ENCODE results near the gene ZNF695.

Gene ZNF695

GRCh38 chr1:246989901-246990300, 18.0 kb downstream of the ZNF695 start:
- Histone ChIP-seq H3K4me3 (ENCODE audit: insufficient read depth in 1 of 2, low read depth in 1 of 2, low read length in 2 of 2) (peak overlapping the region in 1 of 2 experiments; percentile 49), H2AK5ac (ENCODE audit: low read length, severe bottlenecking) (no peak overlapping the region), H3K79me1 (replicated peaks; ENCODE audit: low read length, poor library complexity, severe bottlenecking) (peaks cover 1% of the 10 kb centered on the region), H3K23ac (ENCODE audit: low read length in 2 of 2) (no peak overlapping the region), H3K9me3 (ENCODE audit: control insufficient read depth, low read length) (peaks cover 81% of the 10 kb centered on the region), H3K18ac (ENCODE audit: low read depth in 1 of 2, low read length in 2 of 2) (no peak overlapping the region), H2AFZ (ENCODE audit: low read depth, low read length) (no peak overlapping the region), H4K8ac (ENCODE audit: low read length) (no peak overlapping the region), H2BK5ac (ENCODE audit: low read depth, low read length, poor library complexity, severe bottlenecking) (no peak overlapping the region), H3K4me1 (ENCODE audit: control insufficient read depth, insufficient read depth, low read depth, low read length) (no peaks in the 10 kb centered on the region), H2BK15ac (ENCODE audit: low read depth, poor library complexity, severe bottlenecking) (no peak overlapping the region), H4K91ac (ENCODE audit: low read length) (no peak overlapping the region), H3K36me3 (ENCODE audit: control insufficient read depth in 1 of 2, insufficient read depth in 2 of 2, low read depth in 1 of 2, low read length in 2 of 2) (peaks cover 0 to 4% of the 10 kb centered on the region in 2 experiments), H3K4me2 (ENCODE audit: low read length, poor library complexity, severe bottlenecking) (no peak overlapping the region), H3K4ac (ENCODE audit: low read depth in 1 of 2, low read length in 2 of 2) (no peak overlapping the region), H3K9ac (ENCODE audit: low read length) (no peak overlapping the region), H3K27ac (ENCODE audit: low read length, poor library complexity, severe bottlenecking) (no peak overlapping the region), H3K14ac (ENCODE audit: low read length in 2 of 2) (no peak overlapping the region), H2BK120ac (ENCODE audit: low read depth, low read length) (no peak overlapping the region), H2BK12ac (ENCODE audit: low read length in 2 of 2) (no peak overlapping the region), H3K27me3 (ENCODE audit: control insufficient read depth in 1 of 2, insufficient read depth in 1 of 2, low read length in 2 of 2) (no peaks in the 10 kb centered on the region)
- 98% methylated on average over 1 of the region's 2 CpGs for WGBS
- no peak for DNase-seq

GRCh38 chr1:246988316-246988715, 19.5 kb downstream of the ZNF695 start:
- Histone ChIP-seq H2BK5ac (ENCODE audit: low read depth, low read length, poor library complexity, severe bottlenecking) (no peak overlapping the region), H3K9ac (ENCODE audit: low read length) (no peak overlapping the region), H2AK5ac (ENCODE audit: low read length, severe bottlenecking) (no peak overlapping the region), H3K36me3 (ENCODE audit: control insufficient read depth in 1 of 2, insufficient read depth in 2 of 2, low read depth in 1 of 2, low read length in 2 of 2) (peaks cover 0 to 6% of the 10 kb centered on the region in 2 experiments), H3K23ac (ENCODE audit: low read length in 2 of 2) (no peak overlapping the region), H3K18ac (ENCODE audit: low read depth in 1 of 2, low read length in 2 of 2) (no peak overlapping the region), H3K27ac (ENCODE audit: low read length, poor library complexity, severe bottlenecking) (no peak overlapping the region), H3K4me1 (ENCODE audit: control insufficient read depth, insufficient read depth, low read depth, low read length) (no peaks in the 10 kb centered on the region), H3K27me3 (ENCODE audit: control insufficient read depth in 1 of 2, insufficient read depth in 1 of 2, low read length in 2 of 2) (no peaks in the 10 kb centered on the region), H3K79me1 (replicated peaks; ENCODE audit: low read length, poor library complexity, severe bottlenecking) (no peaks in the 10 kb centered on the region), H3K14ac (ENCODE audit: low read length in 2 of 2) (no peak overlapping the region), H3K4me2 (ENCODE audit: low read length, poor library complexity, severe bottlenecking) (no peak overlapping the region), H3K4me3 (ENCODE audit: insufficient read depth in 1 of 2, low read depth in 1 of 2, low read length in 2 of 2) (peak overlapping the region in 1 of 2 experiments; percentile 55), H3K9me3 (ENCODE audit: control insufficient read depth, low read length) (peaks cover 88% of the 10 kb centered on the region), H2BK15ac (ENCODE audit: low read depth, poor library complexity, severe bottlenecking) (no peak overlapping the region), H4K8ac (ENCODE audit: low read length) (no peak overlapping the region), H2BK120ac (ENCODE audit: low read depth, low read length) (no peak overlapping the region), H2BK12ac (ENCODE audit: low read length in 2 of 2) (no peak overlapping the region), H3K4ac (ENCODE audit: low read depth in 1 of 2, low read length in 2 of 2) (no peak overlapping the region), H4K91ac (ENCODE audit: low read length) (no peak overlapping the region), H2AFZ (ENCODE audit: low read depth, low read length) (no peak overlapping the region)
- DNase-seq = no peak
- 100% methylated on average over 2 of the region's 4 CpGs for WGBS

GRCh38 chr1:246987083-246987690, 20.7 kb downstream of the ZNF695 start:
- Histone ChIP-seq H4K8ac (ENCODE audit: low read length) (no peak overlapping the region), H3K9me3 (ENCODE audit: control insufficient read depth, low read length) (peaks cover 87% of the 10 kb centered on the region), H2BK12ac (ENCODE audit: low read length in 2 of 2) (no peak overlapping the region), H2BK120ac (ENCODE audit: low read depth, low read length) (no peak overlapping the region), H3K4me3 (ENCODE audit: insufficient read depth in 1 of 2, low read depth in 1 of 2, low read length in 2 of 2) (peak overlapping the region in 1 of 2 experiments; percentile 38), H3K23ac (ENCODE audit: low read length in 2 of 2) (no peak overlapping the region), H2AK5ac (ENCODE audit: low read length, severe bottlenecking) (no peak overlapping the region), H4K91ac (ENCODE audit: low read length) (no peak overlapping the region), H3K27me3 (ENCODE audit: control insufficient read depth in 1 of 2, insufficient read depth in 1 of 2, low read length in 2 of 2) (no peaks in the 10 kb centered on the region), H3K9ac (ENCODE audit: low read length) (no peak overlapping the region), H3K14ac (ENCODE audit: low read length in 2 of 2) (no peak overlapping the region), H2BK15ac (ENCODE audit: low read depth, poor library complexity, severe bottlenecking) (no peak overlapping the region), H3K4me2 (ENCODE audit: low read length, poor library complexity, severe bottlenecking) (no peak overlapping the region), H2AFZ (ENCODE audit: low read depth, low read length) (no peak overlapping the region), H3K27ac (ENCODE audit: low read length, poor library complexity, severe bottlenecking) (no peak overlapping the region), H3K4me1 (ENCODE audit: control insufficient read depth, insufficient read depth, low read depth, low read length) (no peaks in the 10 kb centered on the region), H3K18ac (ENCODE audit: low read depth in 1 of 2, low read length in 2 of 2) (no peak overlapping the region), H3K79me1 (replicated peaks; ENCODE audit: low read length, poor library complexity, severe bottlenecking) (no peaks in the 10 kb centered on the region), H3K4ac (ENCODE audit: low read depth in 1 of 2, low read length in 2 of 2) (no peak overlapping the region), H2BK5ac (ENCODE audit: low read depth, low read length, poor library complexity, severe bottlenecking) (no peak overlapping the region), H3K36me3 (ENCODE audit: control insufficient read depth in 1 of 2, insufficient read depth in 2 of 2, low read depth in 1 of 2, low read length in 2 of 2) (peaks cover 0 to 9% of the 10 kb centered on the region in 2 experiments)
- peak; percentile 0 for DNase-seq
- WGBS = no CpG with 5 or more reads among the region's 1 CpG

- H3K4ac ChIP-seq (ENCODE audit: low read depth in 1 of 2, low read length in 2 of 2) = no peak overlapping the region
- no peak overlapping the region for H3K18ac ChIP-seq (ENCODE audit: low read depth in 1 of 2, low read length in 2 of 2)
- H2BK5ac ChIP-seq (ENCODE audit: low read depth, low read length, poor library complexity, severe bottlenecking) = no peak overlapping the region
- H3K79me1 ChIP-seq (replicated peaks; ENCODE audit: low read length, poor library complexity, severe bottlenecking) = no peaks in the 10 kb centered on the region
- DNase-seq = no peak
- no peak overlapping the region for H2BK15ac ChIP-seq (ENCODE audit: low read depth, poor library complexity, severe bottlenecking)
- no peak overlapping the region for H3K14ac ChIP-seq (ENCODE audit: low read length in 2 of 2)
- H2AK5ac ChIP-seq (ENCODE audit: low read length, severe bottlenecking) = no peak overlapping the region
- no peak overlapping the region for H2BK12ac ChIP-seq (ENCODE audit: low read length in 2 of 2)
- H4K91ac ChIP-seq (ENCODE audit: low read length) = no peak overlapping the region
- H2AFZ ChIP-seq (ENCODE audit: low read depth, low read length) = no peak overlapping the region
- no peak overlapping the region for H3K9ac ChIP-seq (ENCODE audit: low read length)
- H3K27me3 ChIP-seq (ENCODE audit: control insufficient read depth in 1 of 2, insufficient read depth in 1 of 2, low read length in 2 of 2) = no peaks in the 10 kb centered on the region
- H3K4me3 ChIP-seq (ENCODE audit: insufficient read depth in 1 of 2, low read depth in 1 of 2, low read length in 2 of 2) = no peak overlapping the region
- no peak overlapping the region for H3K27ac ChIP-seq (ENCODE audit: low read length, poor library complexity, severe bottlenecking)
- H4K8ac ChIP-seq (ENCODE audit: low read length) = no peak overlapping the region
- H3K4me1 ChIP-seq (ENCODE audit: control insufficient read depth, insufficient read depth, low read depth, low read length) = no peaks in the 10 kb centered on the region
- WGBS = 98% methylated on average over 6 of the region's 6 CpGs
- H3K36me3 ChIP-seq (ENCODE audit: control insufficient read depth in 1 of 2, insufficient read depth in 2 of 2, low read depth in 1 of 2, low read length in 2 of 2) = peaks cover 0 to 11% of the 10 kb centered on the region in 2 experiments
- no peak overlapping the region for H3K23ac ChIP-seq (ENCODE audit: low read length in 2 of 2)
- peaks cover 81% of the 10 kb centered on the region for H3K9me3 ChIP-seq (ENCODE audit: control insufficient read depth, low read length)
- no peak overlapping the region for H3K4me2 ChIP-seq (ENCODE audit: low read length, poor library complexity, severe bottlenecking)
- no peak overlapping the region for H2BK120ac ChIP-seq (ENCODE audit: low read depth, low read length)
These were observed 29.1 kb downstream of the ZNF695 start for GRCh38 chr1:246978785-246979184.

Measured in mesenchymal stem cell (in vitro differentiated cells and primary cell).